Calu3 (cell line): ENCODE measurements around the gene VARS1. TPM values are rescaled to one million over a fixed set of nuclear protein-coding genes. Genes with fewer than 3 reads are reported as not detected.
A peak's percentile ranks its signal among the peaks of the same experiment; 100 is the strongest.

ENCODE experiments used
- BruUV-seq: library from RNA; stranded (reverse); fragments of 400-500 nt; replicated peaks from 2 replicates; lab custom pipeline; 2021; lab: Mats Ljungman, UMichigan
- CTCF ChIA-PET: fragments of 300-600 bp; sonication (Branson Sonifier 250); formaldehyde crosslinking; loops from one replicate; lab custom pipeline; 2022; ENCODE audit warnings: antibody characterized with exemption; lab: Charles Lee
- DNase-seq: peaks from one replicate; pipeline ENCODE4 v3.0.0; 2022
- H3K27ac Mint-ChIP-seq: one replicate; pipeline ENCODE4 v1.8.0; 2022; ENCODE audit warnings: mixed read lengths; ENCODE audit not compliant: unreplicated experiment
- H3K27me3 Mint-ChIP-seq: one replicate; pipeline ENCODE4 v1.8.0; 2022; ENCODE audit warnings: mixed read lengths; ENCODE audit not compliant: unreplicated experiment
- H3K36me3 Mint-ChIP-seq: one replicate; pipeline ENCODE4 v1.8.0; 2022; ENCODE audit warnings: mild to moderate bottlenecking, moderate library complexity, mixed read lengths; ENCODE audit not compliant: insufficient read depth, unreplicated experiment
- H3K4me1 Mint-ChIP-seq: one replicate; pipeline ENCODE4 v1.8.0; 2022; ENCODE audit warnings: mild to moderate bottlenecking, low read depth, mixed read lengths; ENCODE audit not compliant: unreplicated experiment
- H3K4me3 Mint-ChIP-seq: one replicate; pipeline ENCODE4 v1.8.0; 2022; ENCODE audit warnings: mild to moderate bottlenecking, low read depth, moderate library complexity, mixed read lengths; ENCODE audit not compliant: unreplicated experiment
- H3K9me3 Mint-ChIP-seq: one replicate; pipeline ENCODE4 v1.8.0; 2022; ENCODE audit warnings: low read depth, mixed read lengths; ENCODE audit not compliant: unreplicated experiment
- intact Hi-C: fragments of 100-400 bp; cut with micrococcal nuclease; formaldehyde crosslinking; loops from one replicate; pipeline ENCODE4 v1.10.0; 2022; ENCODE audit not compliant: unreplicated experiment
- total RNA-seq: library from RNA; stranded (reverse); gene quantifications from 2 replicates; pipeline ENCODE4 v1.2.3, GENCODE V29; 2022
- TF ChIP-seq, protein P1 (sequence below): fragments of 200-600 bp; IDR thresholded peaks from one replicate; pipeline ENCODE4 v1.8.0; 2022; ENCODE audit warnings: antibody characterized with exemption; ENCODE audit not compliant: unreplicated experiment

VARS1 gene
- total RNA-seq, 1 experiment from 2014 or later = 316 TPM

DNA sequence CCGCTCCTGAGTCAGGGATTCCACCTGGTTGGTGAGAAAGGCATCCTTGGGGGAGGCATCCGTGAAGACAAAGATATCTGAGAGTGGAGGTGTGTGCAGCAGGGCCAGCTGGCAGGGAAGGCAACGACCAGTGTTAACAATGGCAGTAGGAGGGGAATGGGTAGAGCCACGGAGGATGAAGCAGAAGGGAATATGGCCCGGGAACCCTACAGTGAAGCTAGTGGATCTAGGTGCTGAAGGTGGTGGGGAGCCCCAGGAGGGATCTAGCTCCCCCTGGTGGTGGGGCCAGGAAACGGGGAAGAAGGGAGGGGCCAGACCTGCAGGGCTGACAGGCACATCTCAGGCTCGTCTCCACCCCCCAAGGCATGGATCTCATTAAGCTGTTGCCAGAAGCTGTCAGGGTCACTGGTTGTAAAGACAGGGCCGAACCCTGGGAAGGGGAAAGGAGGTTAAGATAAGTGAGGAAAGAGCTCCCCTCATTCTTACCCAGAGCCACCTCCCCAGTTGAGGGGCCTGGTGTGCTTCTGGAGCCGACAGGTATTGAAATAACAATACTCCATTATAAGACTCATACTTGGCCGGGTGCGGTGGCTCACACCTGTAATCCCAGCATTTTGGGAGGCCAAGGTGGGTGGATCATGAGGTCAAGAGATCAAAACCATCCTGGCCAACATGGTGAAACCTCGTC lies 25.7 kb downstream of the VARS1 start:
- Mint-ChIP-seq H3K4me3 (no peak overlapping the region), H3K9me3 (no peaks in the 10 kb centered on the region), H3K27ac (peak overlapping the region; percentile 40), H3K4me1 (peaks cover 21% of the 10 kb centered on the region), H3K36me3 (peaks cover 20% of the 10 kb centered on the region), H3K27me3 (no peaks in the 10 kb centered on the region)
- intact Hi-C loops = loop anchor here (1.0 to 10.0 kb wide), 3 partner anchors 41 to 175 kb away; partner anchors contain the start of genes CFB and DDAH2
- no TSS peak for BruUV-seq
- TF ChIP-seq, protein P1, sequence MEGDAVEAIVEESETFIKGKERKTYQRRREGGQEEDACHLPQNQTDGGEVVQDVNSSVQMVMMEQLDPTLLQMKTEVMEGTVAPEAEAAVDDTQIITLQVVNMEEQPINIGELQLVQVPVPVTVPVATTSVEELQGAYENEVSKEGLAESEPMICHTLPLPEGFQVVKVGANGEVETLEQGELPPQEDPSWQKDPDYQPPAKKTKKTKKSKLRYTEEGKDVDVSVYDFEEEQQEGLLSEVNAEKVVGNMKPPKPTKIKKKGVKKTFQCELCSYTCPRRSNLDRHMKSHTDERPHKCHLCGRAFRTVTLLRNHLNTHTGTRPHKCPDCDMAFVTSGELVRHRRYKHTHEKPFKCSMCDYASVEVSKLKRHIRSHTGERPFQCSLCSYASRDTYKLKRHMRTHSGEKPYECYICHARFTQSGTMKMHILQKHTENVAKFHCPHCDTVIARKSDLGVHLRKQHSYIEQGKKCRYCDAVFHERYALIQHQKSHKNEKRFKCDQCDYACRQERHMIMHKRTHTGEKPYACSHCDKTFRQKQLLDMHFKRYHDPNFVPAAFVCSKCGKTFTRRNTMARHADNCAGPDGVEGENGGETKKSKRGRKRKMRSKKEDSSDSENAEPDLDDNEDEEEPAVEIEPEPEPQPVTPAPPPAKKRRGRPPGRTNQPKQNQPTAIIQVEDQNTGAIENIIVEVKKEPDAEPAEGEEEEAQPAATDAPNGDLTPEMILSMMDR = peak; percentile 100
- DNase-seq = peak; percentile 99
- CTCF ChIA-PET = interaction anchor here (0.6 to 2.8 kb wide), 33 partner anchors 11 to 278 kb away, joined by 3 to 51 read pairs (median 4); partner anchors contain the start of genes ABHD16A, ATP6V1G2, CLIC1 and CSNK2B

DNA sequence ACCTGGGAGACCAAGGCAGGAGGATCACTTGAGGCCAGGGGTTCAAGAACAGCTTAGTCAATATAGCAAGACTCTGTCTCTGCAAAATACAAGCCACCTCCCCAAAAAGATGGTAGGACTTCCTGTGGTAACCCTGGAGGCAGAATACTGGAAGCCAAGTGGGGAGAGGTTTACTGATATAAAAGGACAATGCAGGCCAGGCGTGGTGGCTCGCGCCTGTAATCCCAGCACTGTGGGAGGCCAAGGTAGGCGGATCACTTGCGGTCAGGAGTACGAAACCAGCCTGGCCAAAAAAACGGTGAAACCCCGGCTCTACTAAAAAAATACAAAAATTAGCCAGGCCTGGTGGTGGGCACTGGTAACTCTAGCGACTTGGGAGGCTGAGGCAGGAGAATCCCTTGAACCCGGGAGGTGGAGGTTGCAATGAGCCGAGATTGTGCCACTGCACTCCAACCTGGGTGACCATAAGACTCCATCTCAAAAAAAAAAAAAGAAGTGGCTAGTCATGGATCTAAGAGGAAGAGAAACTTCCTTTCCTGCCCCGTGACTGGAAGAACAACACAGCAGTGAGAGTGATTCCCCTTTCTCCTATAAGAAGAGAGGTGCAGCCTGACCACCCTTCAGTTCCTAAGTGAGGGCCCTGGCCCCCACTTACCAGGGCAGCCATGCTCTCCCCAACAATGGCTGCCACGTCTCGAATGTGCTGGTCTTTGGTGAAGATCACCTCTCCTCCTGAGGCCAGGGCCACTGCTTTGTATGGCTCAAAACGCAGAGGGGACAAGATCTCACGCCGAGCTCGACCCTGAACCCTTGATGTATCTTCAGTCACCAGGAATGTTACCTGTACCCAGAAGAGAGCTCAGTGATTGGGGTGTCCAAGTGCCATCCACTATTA lies 26.9 kb downstream of the VARS1 start:
- CTCF ChIA-PET = interaction anchor here (1.3 to 2.8 kb wide), 7 partner anchors 29 to 222 kb away, joined by 4 to 51 read pairs (median 21); partner anchors contain the start of genes ATP6V1G2, DDAH2, LSM2 and LY6G5C
- TF ChIP-seq, protein P1 = no peak
- intact Hi-C loops = loop anchor here (1.0 kb wide), 2 partner anchors 39 to 88 kb away; partner anchors contain the start of gene DDAH2
- no TSS peak for BruUV-seq
- H3K36me3 Mint-ChIP-seq = peaks cover 21% of the 10 kb centered on the region
- H3K27me3 Mint-ChIP-seq = no peaks in the 10 kb centered on the region
- no peak for DNase-seq
- no peak overlapping the region for H3K4me3 Mint-ChIP-seq
- no peak overlapping the region for H3K27ac Mint-ChIP-seq
- H3K9me3 Mint-ChIP-seq = no peaks in the 10 kb centered on the region
- peaks cover 21% of the 10 kb centered on the region for H3K4me1 Mint-ChIP-seq

DNA sequence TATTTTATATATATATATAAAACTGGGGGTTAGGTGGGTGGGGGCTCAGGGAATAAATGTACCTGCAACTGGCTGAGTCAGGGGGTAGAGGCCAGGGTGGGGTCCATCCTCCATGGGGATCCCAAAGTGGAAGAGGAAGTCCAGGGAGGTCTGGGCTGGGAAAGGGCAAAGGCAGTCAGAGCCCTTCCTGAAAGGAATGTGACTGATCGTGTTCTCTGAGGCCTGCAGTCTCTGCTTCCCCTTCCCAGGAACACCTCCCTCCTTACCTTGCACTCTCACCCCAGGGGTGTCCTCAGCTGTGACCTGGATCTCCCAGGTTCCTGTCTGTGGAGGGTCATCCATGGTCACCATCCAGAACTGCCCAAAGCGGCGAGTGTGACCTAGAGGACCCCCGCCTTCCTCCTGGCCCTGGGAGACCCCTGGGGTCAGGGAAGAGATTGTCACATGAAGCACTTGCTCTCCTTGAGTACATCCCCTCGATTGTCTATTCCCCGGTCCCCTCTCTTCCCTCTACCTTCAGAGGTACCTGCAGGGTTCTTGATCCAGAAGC lies 28.4 kb downstream of the VARS1 start:
- H3K27me3 Mint-ChIP-seq = no peaks in the 10 kb centered on the region
- CTCF ChIA-PET = interaction anchor here (0.7 kb wide), 1 partner anchor 769 kb away, joined by 3 read pairs; no protein-coding TSS in a partner anchor
- no TSS peak for BruUV-seq

More for the DNA sequence above, 28.4 kb downstream of the VARS1 start:
- TF ChIP-seq, protein P1 = no peak
- Mint-ChIP-seq H3K36me3 (peaks cover 22% of the 10 kb centered on the region), H3K9me3 (no peaks in the 10 kb centered on the region), H3K4me3 (no peak overlapping the region), H3K4me1 (peaks cover 17% of the 10 kb centered on the region), H3K27ac (no peak overlapping the region)
- intact Hi-C loops = no loop called here
- DNase-seq = no peak
